GM18951 (cell line): ENCODE measurements around the gene FLG.
"Not testable (repeated sequence)": the region's sequence is repeated elsewhere in the genome, so short reads cannot be mapped to it uniquely, and the experiment has no call there.

Experiments used
- POLR2A ChIP-seq: IDR thresholded peaks from 4 replicates; pipeline ENCODE4 v1.6.1; 2011; ENCODE audit warnings: mild to moderate bottlenecking; ENCODE audit not compliant: insufficient read length, insufficient read depth; ENCODE audit errors: extremely low read depth
- in situ Hi-C: fragments of 300-500 bp; cut with MboI; formaldehyde crosslinking; loops from one replicate; pipeline ENCODE4 v1.12.0; 2022; ENCODE audit warnings: low sequenced_read_pairs, mixed read lengths, inconsistent platforms; ENCODE audit not compliant: unreplicated experiment

The FLG gene

DNA sequence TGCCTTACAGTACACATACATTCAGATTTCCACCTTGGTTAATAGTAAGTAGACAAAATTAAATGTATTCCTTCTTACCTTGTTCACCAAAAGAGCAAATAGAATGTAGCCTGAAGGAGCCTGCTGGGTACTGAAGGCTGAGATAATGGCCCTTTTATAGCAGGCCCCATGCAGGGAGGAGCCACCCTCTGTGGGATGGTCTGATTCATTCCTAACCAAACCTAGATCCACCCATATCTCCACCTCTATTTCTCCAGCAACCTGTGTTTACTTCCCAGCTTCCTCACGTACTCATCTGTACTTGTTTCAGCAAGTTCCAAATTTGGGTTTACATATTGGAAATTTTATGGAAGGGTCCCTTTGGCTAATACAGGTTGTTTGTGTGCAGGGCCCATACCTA is at the start of gene FLG:
Gene FLG (minus strand): TSS at position 129 of the 400 bp plus-strand sequence. CDS start 9,783 bp downstream, outside the sequence.
- in situ Hi-C loops: no loop called here
- no peak for TF ChIP-seq POLR2A

DNA sequence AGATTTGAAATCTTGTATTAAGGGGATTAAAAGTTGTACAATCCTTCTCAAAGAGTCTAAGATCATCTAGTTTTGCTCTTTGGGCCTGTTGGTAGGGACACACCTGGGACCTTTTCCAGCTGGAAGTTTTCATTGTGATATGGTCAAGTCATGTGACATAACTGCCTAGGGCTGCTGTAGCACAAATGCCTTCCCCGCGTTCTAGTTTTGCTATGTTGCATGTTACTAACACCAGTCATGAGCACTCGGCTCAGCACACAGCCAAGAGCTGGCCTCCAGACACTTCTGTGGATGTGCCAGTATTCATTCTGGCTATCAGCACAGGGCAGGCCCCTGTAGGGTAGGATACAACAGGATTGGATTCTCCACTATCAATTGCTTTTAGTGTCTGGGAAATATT is 49.4 kb upstream of the FLG start:
- in situ Hi-C loops: no loop called here
- TF ChIP-seq POLR2A: no peak

- TF ChIP-seq POLR2A: no peak
- in situ Hi-C loops: no loop called here
These were observed 47.6 kb upstream of the FLG start for GRCh38 chr1:152372672-152373071.

- in situ Hi-C loops: no loop called here
- TF ChIP-seq POLR2A: no peak
These were observed 42.4 kb upstream of the FLG start for GRCh38 chr1:152367436-152367835.

DNA sequence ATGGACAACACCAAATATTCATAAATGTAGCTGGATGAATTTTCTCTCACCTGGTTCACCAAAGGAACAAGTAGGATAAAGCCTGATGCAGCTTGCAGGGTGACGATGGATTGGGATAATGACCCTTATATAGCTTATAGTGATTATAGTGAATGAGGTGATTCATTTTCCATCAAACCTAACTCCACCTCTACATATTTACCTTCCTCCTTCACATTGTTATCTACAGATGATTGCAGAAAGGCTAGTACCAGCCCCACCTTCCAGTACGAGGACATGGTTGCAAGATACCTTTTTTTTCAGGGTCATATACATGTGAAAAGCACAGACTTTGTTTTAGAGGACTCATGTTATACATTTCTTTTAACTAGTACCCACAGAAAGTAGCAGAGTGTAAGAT is 34.9 kb upstream of the FLG start, which contains the start of gene FLG2:
Gene FLG2 (minus strand): TSS at position 101 of the 400 bp plus-strand sequence. CDS start 1,122 bp downstream, outside the sequence.
- TF ChIP-seq POLR2A: no peak
- in situ Hi-C loops: no loop called here

DNA sequence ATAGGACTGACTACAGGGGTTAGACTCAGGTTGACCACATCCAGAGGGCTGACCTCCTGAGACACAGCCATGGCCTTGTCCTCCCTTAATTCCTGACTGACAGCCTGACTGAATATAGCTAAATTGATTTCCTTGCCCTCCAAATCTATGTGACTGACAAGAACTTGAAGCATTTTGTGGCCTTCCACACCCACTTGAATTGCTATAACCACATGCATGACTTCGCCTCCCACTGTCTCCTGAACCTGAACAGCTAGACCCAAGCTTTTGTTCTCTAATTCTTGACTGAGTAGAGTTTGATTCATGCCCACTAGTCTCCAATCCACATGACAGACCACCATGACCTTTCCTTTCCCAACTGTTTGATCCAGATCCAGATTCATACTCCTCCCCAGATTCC is 31.7 kb upstream of the FLG start:
- no peak for TF ChIP-seq POLR2A
- in situ Hi-C loops: no loop called here

GRCh38 chr1:152349611-152350010 is 24.6 kb upstream of the FLG start:
- in situ Hi-C loops: no loop called here

GRCh38 chr1:152348447-152348846 is 23.4 kb upstream of the FLG start:
- TF ChIP-seq POLR2A: no peak
- in situ Hi-C loops: no loop called here

More at GRCh38 chr1:152349611-152350010, 24.6 kb upstream of the FLG start:
- TF ChIP-seq POLR2A: no peak

DNA sequence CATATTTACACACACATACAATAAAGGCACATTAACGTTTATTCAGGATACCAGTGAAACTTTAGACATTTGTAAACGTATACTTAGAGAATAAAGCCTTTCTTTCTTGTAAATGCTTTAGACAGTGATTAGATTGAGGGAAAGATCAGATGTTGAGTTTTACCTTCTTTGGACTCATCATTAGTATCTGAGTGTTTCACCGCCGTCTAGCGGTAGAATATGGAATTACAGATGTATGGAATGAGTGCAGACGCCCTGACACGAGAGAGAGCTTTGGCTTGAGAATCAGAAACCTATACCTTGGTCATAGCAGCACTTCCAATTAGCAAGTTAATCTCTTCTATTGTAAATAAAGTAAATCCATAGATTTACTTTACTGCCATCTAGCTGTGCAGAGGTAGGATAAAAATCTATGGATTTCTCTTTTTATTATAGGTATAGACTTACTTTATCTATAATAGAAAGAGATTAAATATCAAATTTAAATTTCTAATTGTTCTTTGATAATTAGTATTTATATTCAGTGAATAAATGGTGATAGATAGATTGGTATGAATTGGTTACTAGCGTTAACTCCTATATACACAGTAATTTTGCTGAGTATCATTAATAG is 22.2 kb upstream of the FLG start:
- TF ChIP-seq POLR2A: no peak
- in situ Hi-C loops: no loop called here

- no peak for TF ChIP-seq POLR2A
- in situ Hi-C loops: no loop called here
These were observed 19.4 kb upstream of the FLG start for GRCh38 chr1:152344438-152344837.

GRCh38 chr1:152343006-152343405 is 18.0 kb upstream of the FLG start:
- TF ChIP-seq POLR2A: no peak
- in situ Hi-C loops: no loop called here

- no peak for TF ChIP-seq POLR2A
- in situ Hi-C loops: no loop called here
These were observed 10.4 kb upstream of the FLG start for GRCh38 chr1:152335399-152335798.

DNA sequence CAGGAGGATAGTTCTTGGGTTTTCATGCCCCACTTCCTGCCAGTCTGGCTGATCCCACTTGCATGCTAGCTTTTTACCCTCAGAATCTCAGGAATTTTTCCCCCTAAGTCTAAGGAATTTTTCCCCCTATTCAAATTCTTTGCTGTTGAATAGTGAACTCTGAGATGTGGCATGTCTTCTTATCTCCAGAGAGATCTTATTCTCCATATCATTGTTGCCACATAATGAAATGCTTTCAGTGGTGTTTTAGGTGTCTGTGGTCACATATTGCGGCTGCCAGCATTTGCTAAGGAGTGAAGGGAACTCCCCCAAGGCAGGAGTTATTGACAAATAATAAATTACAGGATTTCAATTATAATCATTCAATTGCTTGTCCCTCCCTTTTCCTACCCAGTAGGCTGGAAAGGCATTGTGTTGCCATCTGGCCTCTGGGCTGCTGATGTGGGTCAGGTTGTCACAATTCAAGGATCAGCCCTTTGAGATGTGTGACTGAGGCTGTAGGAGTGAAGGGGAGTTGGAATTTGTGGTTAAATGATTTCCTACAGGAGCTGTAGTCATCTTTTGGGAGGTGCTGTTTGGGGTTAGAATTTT is 3.9 kb upstream of the FLG start:
- in situ Hi-C loops: no loop called here
- TF ChIP-seq POLR2A: no peak

- no peak for TF ChIP-seq POLR2A
- in situ Hi-C loops: no loop called here
These were observed 11.1 kb downstream of the FLG start for GRCh38 chr1:152313970-152314369.

- in situ Hi-C loops: no loop called here
- TF ChIP-seq POLR2A: no peak
These were observed 11.7 kb downstream of the FLG start for GRCh38 chr1:152313319-152313801.

- in situ Hi-C loops: not testable (repeated sequence)
These were observed 12.9 kb downstream of the FLG start for GRCh38 chr1:152312169-152312568.
